GM12878 (cell line): Measurements from ENCODE around the gene CAPN2.

Experiments
- CHD2 ChIP-seq: IDR thresholded peaks from 2 replicates; pipeline ENCODE4 v1.6.1; 2011; ENCODE audit warnings: low read depth, low read length, improper control_type of control experiment, borderline replicate concordance
- CTCF ChIP-seq, 3 experiments: IDR thresholded peaks in 2 of 3; conservative IDR thresholded peaks in 1 of 3; 2 replicates each; pipeline ENCODE4 v1.5.1; 2011; ENCODE audit warnings: low read depth in 3 of 3, low read length in 3 of 3, mild to moderate bottlenecking in 3 of 3, control low read depth in 2 of 3, moderate library complexity in 2 of 3, inconsistent platforms in 1 of 3, mixed read lengths in 1 of 3; ENCODE audit not compliant: control insufficient read depth in 2 of 3, insufficient read depth in 1 of 3; ENCODE audit errors: extremely low read depth in 1 of 3
- NR2C2 ChIP-seq: IDR thresholded peaks from 2 replicates; pipeline ENCODE4 v1.6.1; 2011; ENCODE audit warnings: borderline replicate concordance, low read depth; ENCODE audit not compliant: control insufficient read depth, insufficient read length
- PAX8 ChIP-seq: fragments of 450-650 bp; IDR thresholded peaks from 2 replicates; pipeline ENCODE4 v1.6.1; 2017; ENCODE audit warnings: mild to moderate bottlenecking, moderate library complexity
- POLR2AphosphoS5 ChIP-seq: IDR thresholded peaks from 2 replicates; pipeline ENCODE4 v1.6.1; 2011; ENCODE audit warnings: mild to moderate bottlenecking, low read length, inconsistent platforms
- ZNF274 ChIP-seq: IDR thresholded peaks from one replicate; pipeline ENCODE4 v1.8.0; 2011; ENCODE audit not compliant: insufficient read length, insufficient read depth
- ZNF687 ChIP-seq: fragments of 450-650 bp; IDR thresholded peaks from 2 replicates; pipeline ENCODE4 v1.6.1; 2017; ENCODE audit warnings: mild to moderate bottlenecking, moderate library complexity

GRCh38 chr1:223739366-223740037 is 27.2 kb downstream of the CAPN2 start:
- TF ChIP-seq PAX8 (no peak), ZNF687 (no peak), CTCF (IDR thresholded peaks at IDR 0.05 in 2 of 3, conservative IDR thresholded peaks at IDR 0.05 in 1 of 3; ENCODE audit: control insufficient read depth in 2 of 3, extremely low read depth in 1 of 3, insufficient read depth in 1 of 3, low read depth in 3 of 3, low read length in 3 of 3) (no peak), NR2C2 (no peak), POLR2AphosphoS5 (no peak), ZNF274 (no peak), CHD2 (no peak)
